HCT116 (cell line): Measurements from ENCODE around the gene NUMB.

Experiments used
- CTCF ChIP-seq, 3 experiments: fragments of 200-600 bp in 1 of 3; sonication (generic) in 1 of 3; IDR thresholded peaks in 2 of 3; conservative IDR thresholded peaks in 1 of 3; 2 replicates each; pipeline ENCODE4 v1.5.1; 2012 to 2017; ENCODE audit warnings: low read depth in 2 of 3, low read length in 2 of 3, antibody characterized with exemption in 1 of 3, borderline replicate concordance in 1 of 3, control low read depth in 1 of 3, mild to moderate bottlenecking in 1 of 3, mixed read lengths in 1 of 3, mixed run types in 1 of 3, moderate library complexity in 1 of 3; ENCODE audit not compliant: insufficient read depth in 1 of 3
- EGR1 ChIP-seq: IDR thresholded peaks from 2 replicates; pipeline ENCODE4 v1.6.1; 2012; ENCODE audit warnings: low read depth
- FOSL1 ChIP-seq: IDR thresholded peaks from 2 replicates; pipeline ENCODE4 v1.6.1; 2012; ENCODE audit warnings: low read depth
- JUND ChIP-seq: IDR thresholded peaks from 2 replicates; pipeline ENCODE4 v1.6.1; 2012
- POLR2A ChIP-seq: IDR thresholded peaks from 2 replicates; pipeline ENCODE4 v1.7.0; 2011; ENCODE audit warnings: borderline replicate concordance; ENCODE audit not compliant: insufficient read depth, insufficient read length; ENCODE audit errors: extremely low read depth
- POLR2AphosphoS5 ChIP-seq: IDR thresholded peaks from 2 replicates; pipeline ENCODE4 v1.6.1; 2011; ENCODE audit warnings: mild to moderate bottlenecking, low read depth, low read length, moderate library complexity
- REST ChIP-seq: IDR thresholded peaks from 2 replicates; pipeline ENCODE4 v1.6.1; 2012; ENCODE audit warnings: low read depth
- ZBTB33 ChIP-seq: IDR thresholded peaks from 2 replicates; pipeline ENCODE4 v1.6.1; 2011; ENCODE audit warnings: mild to moderate bottlenecking, low read length, moderate library complexity; ENCODE audit not compliant: insufficient replicate concordance; ENCODE audit errors: extremely low read depth

- no peak for TF ChIP-seq CTCF (IDR thresholded peaks at IDR 0.05 in 2 of 3, conservative IDR thresholded peaks at IDR 0.05 in 1 of 3; ENCODE audit: borderline replicate concordance in 1 of 3, insufficient read depth in 1 of 3, low read depth in 2 of 3, low read length in 2 of 3)
- TF ChIP-seq JUND, result no peak
- no peak for TF ChIP-seq POLR2A
- TF ChIP-seq ZBTB33, result no peak
- no peak for TF ChIP-seq FOSL1
- no peak for TF ChIP-seq POLR2AphosphoS5
- no peak for TF ChIP-seq REST
- TF ChIP-seq EGR1, result no peak
Measured at GRCh38 chr14:73342670-73343069, 115.7 kb downstream of the NUMB start.
